Thymus (tissue), 11 donors: ENCODE data around the gene LIN37. TPM values are rescaled to one million over a fixed set of nuclear protein-coding genes. Genes with fewer than 3 reads are reported as not detected.
"Not testable (repeated sequence)": the region's sequence is repeated elsewhere in the genome, so short reads cannot be mapped to it uniquely, and the experiment has no call there.

Experiments used
- DNase-seq, 9 donors: peaks; one replicate each; pipeline ENCODE4 v3.0.0-alpha.2; 2013; ENCODE audit warnings: low spot score in 9 of 9, low read depth in 6 of 9, missing footprints in 1 of 9
- H3K27ac ChIP-seq, 2 donors: one replicate each; pipeline ENCODE4 v1.5.1; 2013; ENCODE audit warnings: control low read depth in 1 of 2, low read depth in 1 of 2, low read length in 1 of 2, mild to moderate bottlenecking in 1 of 2, moderate library complexity in 1 of 2
- H3K27me3 ChIP-seq, 2 donors: one replicate each; pipeline ENCODE4 v1.5.1; 2013; ENCODE audit warnings: low read length in 1 of 2; ENCODE audit not compliant: control insufficient read depth in 2 of 2, insufficient read depth in 1 of 2
- H3K36me3 ChIP-seq, 2 donors: one replicate each; pipeline ENCODE4 v1.5.1; 2013; ENCODE audit warnings: low read length in 1 of 2, mild to moderate bottlenecking in 1 of 2, moderate library complexity in 1 of 2; ENCODE audit not compliant: control insufficient read depth in 2 of 2, insufficient read depth in 2 of 2
- H3K4me1 ChIP-seq, 2 donors: one replicate each; pipeline ENCODE4 v1.5.1; 2013; ENCODE audit warnings: low read length in 2 of 2; ENCODE audit not compliant: control insufficient read depth in 2 of 2, insufficient read depth in 2 of 2
- H3K4me3 ChIP-seq, 2 donors: one replicate each; pipeline ENCODE4 v1.5.1; 2013; ENCODE audit warnings: low read length in 2 of 2, control low read depth in 1 of 2, mild to moderate bottlenecking in 1 of 2
- H3K9me3 ChIP-seq, 2 donors: one replicate each; pipeline ENCODE4 v1.5.1; 2013; ENCODE audit warnings: low read length in 1 of 2, mild to moderate bottlenecking in 1 of 2; ENCODE audit not compliant: control insufficient read depth in 2 of 2, insufficient read depth in 1 of 2
- WGBS: extraction: QIAGEN DNeasy Blood & Tissue Kit; methylation state at CpG from one replicate; pipeline ENCODE4 v1.1.7; 2013; 5-methylcytosine and 5-hydroxymethylcytosine counted together
- polyA plus RNA-seq: library from polyadenylated mRNA; stranded (reverse); fragments of 200-250 nt; gene quantifications from one replicate; pipeline ENCODE4 v1.2.3, GENCODE V29; 2013
- total RNA-seq: library from RNA; stranded (reverse); fragments of 120-200 nt; gene quantifications from one replicate; pipeline ENCODE4 v1.2.4, GENCODE V29; 2013
- donor health status: healthy.

Gene LIN37
- total and polyA plus RNA-seq, 2 donors, result 7.6 to 24.2 TPM

DNA sequence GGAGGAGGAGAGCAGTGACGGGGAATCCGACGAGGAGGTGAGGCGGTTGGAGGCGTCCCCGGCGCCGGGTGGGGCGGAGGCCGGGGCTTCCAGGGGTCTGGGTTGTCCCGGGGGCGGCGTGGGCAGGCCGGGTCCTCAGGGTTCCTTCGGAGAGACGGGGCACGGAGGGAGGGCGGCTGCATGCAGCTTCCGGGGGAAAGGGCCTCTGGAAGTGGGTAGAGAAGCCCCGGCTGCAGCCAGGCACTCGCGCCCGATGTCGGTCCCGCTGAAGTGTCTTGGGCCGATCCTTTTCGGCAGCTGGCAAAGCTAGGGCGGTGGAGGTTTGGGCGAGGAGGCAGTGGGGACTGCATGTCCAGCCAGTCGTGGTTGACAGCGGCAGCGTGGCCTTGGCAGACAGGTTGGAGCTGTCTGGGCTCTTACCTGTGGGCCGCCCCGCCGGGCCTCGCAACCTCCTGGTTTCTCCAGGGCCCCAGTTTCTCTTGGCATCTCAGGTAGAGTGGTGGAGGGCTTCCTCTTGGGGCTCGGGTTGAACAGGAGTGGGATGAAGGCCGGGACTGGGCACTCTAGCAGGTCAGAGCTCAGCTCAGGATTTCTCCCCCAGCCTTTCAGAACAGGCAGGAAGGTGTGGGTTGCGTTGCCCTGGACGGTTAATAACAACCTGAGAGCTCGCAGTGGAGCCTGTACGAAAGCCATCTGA is 29.9 kb upstream of the LIN37 start:
- H3K36me3 ChIP-seq, result peaks cover 32 to 42% of the 10 kb centered on the region in 2 donors
- peaks cover 9 to 33% of the 10 kb centered on the region in 2 donors for H3K27me3 ChIP-seq
- peak overlapping the region; percentile 47 to 61 for H3K27ac ChIP-seq
- DNase-seq, result peak in 3 of 9 donors; percentile 32 to 56 (median 39)
- H3K4me1 ChIP-seq, result peaks cover 21 to 29% of the 10 kb centered on the region in 2 donors
- H3K9me3 ChIP-seq, result peaks cover 0 to 1% of the 10 kb centered on the region in 2 donors
- 3% methylated on average over 42 of the region's 42 CpGs for WGBS
- H3K4me3 ChIP-seq, result peak overlapping the region; percentile 75 to 77

DNA sequence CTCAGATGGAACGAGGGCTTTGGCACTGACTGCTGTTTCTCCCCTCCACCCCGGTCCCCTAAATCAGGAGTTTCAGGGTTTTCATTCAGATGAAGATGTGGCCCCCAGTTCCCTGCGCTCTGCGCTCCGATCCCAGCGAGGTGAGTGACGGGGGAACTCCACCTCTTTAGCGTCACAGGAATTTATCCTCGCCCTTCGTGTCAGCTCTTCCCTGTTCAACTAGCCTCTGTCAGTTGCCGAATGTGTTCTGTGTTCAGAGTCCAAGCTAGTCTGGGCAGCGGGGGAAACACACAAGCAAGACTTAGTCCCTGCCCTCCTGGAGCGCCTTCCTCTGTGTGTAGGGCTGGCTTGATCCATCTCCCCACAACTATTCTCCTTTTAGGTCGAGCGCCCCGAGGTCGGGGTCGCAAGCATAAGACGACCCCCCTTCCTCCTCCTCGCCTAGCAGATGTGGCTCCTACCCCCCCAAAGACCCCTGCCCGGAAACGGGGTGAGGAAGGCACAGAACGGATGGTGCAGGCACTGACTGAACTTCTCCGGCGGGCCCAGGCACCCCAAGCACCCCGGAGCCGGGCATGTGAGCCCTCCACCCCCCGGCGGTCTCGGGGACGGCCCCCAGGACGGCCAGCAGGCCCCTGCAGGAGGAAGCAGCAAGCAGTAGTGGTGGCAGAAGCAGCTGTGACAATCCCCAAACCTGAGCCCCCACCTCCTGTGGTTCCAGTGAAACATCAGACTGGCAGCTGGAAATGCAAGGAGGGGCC is 28.8 kb upstream of the LIN37 start:
- 96% methylated on average over 32 of the region's 32 CpGs for WGBS
- Histone ChIP-seq H3K4me1 (peaks cover 21 to 29% of the 10 kb centered on the region in 2 donors), H3K4me3 (peak overlapping the region; percentile 75 to 77), H3K36me3 (peaks cover 43 to 53% of the 10 kb centered on the region in 2 donors), H3K9me3 (peaks cover 0 to 1% of the 10 kb centered on the region in 2 donors), H3K27ac (no peak overlapping the region), H3K27me3 (peaks cover 9 to 26% of the 10 kb centered on the region in 2 donors)
- DNase-seq, result no peak

DNA sequence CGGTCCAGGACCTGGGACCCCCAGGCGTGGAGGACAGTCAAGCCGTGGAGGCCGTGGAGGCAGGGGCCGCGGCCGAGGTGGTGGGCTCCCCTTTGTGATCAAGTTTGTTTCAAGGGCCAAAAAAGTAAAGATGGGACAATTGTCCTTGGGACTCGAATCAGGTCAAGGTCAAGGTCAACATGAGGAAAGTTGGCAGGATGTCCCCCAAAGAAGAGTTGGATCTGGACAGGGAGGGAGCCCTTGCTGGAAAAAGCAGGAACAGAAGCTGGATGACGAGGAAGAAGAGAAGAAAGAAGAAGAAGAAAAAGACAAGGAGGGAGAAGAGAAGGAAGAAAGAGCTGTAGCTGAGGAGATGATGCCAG is 28.2 kb upstream of the LIN37 start:
- no peak for DNase-seq
- Histone ChIP-seq H3K9me3 (peaks cover 0 to 1% of the 10 kb centered on the region in 2 donors), H3K27ac (no peak overlapping the region), H3K36me3 (peaks cover 49 to 58% of the 10 kb centered on the region in 2 donors), H3K27me3 (peaks cover 9 to 21% of the 10 kb centered on the region in 2 donors), H3K4me3 (no peak overlapping the region), H3K4me1 (peaks cover 21 to 29% of the 10 kb centered on the region in 2 donors)
- over 99% methylated on average over 9 of the region's 9 CpGs for WGBS

DNA sequence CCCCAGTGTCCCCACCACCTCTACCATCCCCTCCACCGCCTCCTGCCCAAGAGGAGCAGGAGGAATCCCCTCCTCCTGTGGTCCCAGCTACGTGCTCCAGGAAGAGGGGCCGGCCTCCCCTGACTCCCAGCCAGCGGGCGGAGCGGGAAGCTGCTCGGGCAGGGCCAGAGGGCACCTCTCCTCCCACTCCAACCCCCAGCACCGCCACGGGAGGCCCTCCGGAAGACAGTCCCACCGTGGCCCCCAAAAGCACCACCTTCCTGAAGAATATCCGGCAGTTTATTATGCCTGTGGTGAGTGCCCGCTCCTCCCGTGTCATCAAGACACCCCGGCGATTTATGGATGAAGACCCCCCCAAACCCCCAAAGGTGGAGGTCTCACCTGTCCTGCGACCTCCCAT is 27.7 kb upstream of the LIN37 start:
- H3K27ac ChIP-seq, result no peak overlapping the region
- no peak overlapping the region for H3K4me3 ChIP-seq
- peaks cover 54 to 63% of the 10 kb centered on the region in 2 donors for H3K36me3 ChIP-seq
- no peak for DNase-seq
- peaks cover 0 to 1% of the 10 kb centered on the region in 2 donors for H3K9me3 ChIP-seq
- WGBS, result 96% methylated on average over 17 of the region's 17 CpGs
- peaks cover 6 to 16% of the 10 kb centered on the region in 2 donors for H3K27me3 ChIP-seq
- H3K4me1 ChIP-seq, result peaks cover 19 to 27% of the 10 kb centered on the region in 2 donors

DNA sequence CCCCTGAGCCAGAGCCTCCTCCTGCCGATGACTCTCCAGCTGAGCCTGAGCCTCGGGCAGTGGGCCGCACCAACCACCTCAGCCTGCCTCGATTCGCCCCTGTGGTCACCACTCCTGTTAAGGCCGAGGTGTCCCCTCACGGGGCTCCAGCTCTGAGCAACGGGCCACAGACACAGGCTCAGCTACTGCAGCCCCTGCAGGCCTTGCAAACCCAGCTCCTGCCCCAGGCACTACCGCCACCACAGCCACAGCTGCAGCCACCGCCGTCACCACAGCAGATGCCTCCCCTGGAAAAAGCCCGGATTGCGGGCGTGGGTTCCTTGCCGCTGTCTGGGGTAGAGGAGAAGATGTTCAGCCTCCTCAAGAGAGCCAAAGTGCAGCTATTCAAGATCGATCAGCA is 27.0 kb upstream of the LIN37 start:
- WGBS, result 99% methylated on average over 16 of the region's 16 CpGs

DNA sequence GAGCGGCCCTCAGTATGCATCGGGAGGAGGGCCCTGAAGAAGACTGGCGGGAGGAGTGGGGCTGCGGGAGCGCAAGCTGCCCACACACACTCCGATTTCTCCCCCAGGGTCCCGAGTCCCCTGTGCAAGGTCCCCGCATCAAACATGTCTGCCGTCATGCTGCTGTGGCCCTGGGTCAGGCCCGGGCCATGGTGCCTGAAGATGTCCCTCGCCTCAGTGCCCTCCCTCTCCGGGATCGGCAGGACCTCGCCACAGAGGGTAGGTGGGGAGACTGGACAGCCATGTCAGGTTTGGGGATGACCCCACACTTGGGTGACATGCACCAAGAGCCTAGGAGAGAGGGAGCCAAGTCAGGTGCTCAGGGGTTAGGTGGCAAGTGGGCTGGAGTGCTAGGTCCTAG is 25.9 kb upstream of the LIN37 start:
- H3K4me1 ChIP-seq, result peaks cover 10 to 12% of the 10 kb centered on the region in 2 donors
- H3K27me3 ChIP-seq, result no peaks in the 10 kb centered on the region
- H3K27ac ChIP-seq, result no peak overlapping the region
- H3K36me3 ChIP-seq, result peaks cover 71 to 82% of the 10 kb centered on the region in 2 donors
- WGBS, result 98% methylated on average over 14 of the region's 14 CpGs
- no peak overlapping the region for H3K4me3 ChIP-seq
- peaks cover 0 to 1% of the 10 kb centered on the region in 2 donors for H3K9me3 ChIP-seq
- no peak for DNase-seq

More for the DNA sequence above, 27.0 kb upstream of the LIN37 start:
- no peak for DNase-seq
- peaks cover under 1 to 8% of the 10 kb centered on the region in 2 donors for H3K27me3 ChIP-seq
- H3K27ac ChIP-seq, result no peak overlapping the region
- H3K9me3 ChIP-seq, result peaks cover 0 to 1% of the 10 kb centered on the region in 2 donors
- peaks cover 12 to 20% of the 10 kb centered on the region in 2 donors for H3K4me1 ChIP-seq
- H3K36me3 ChIP-seq, result peaks cover 61 to 71% of the 10 kb centered on the region in 2 donors
- H3K4me3 ChIP-seq, result no peak overlapping the region

DNA sequence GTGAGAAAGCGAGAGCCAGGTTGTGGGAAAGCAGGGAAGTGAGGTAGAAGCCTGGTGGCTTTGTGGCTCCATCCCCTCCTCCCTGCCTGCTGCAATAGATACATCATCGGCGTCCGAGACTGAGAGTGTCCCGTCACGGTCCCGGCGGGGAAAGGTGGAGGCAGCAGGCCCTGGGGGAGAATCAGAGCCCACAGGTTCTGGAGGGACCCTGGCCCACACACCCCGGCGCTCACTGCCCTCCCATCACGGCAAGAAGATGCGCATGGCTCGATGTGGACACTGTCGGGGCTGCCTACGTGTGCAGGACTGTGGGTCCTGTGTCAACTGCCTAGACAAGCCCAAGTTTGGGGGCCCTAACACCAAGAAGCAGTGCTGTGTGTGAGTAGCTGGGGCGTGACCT is 25.5 kb upstream of the LIN37 start:
- 96% methylated on average over 16 of the region's 16 CpGs for WGBS
- H3K36me3 ChIP-seq, result peaks cover 75 to 86% of the 10 kb centered on the region in 2 donors

DNA sequence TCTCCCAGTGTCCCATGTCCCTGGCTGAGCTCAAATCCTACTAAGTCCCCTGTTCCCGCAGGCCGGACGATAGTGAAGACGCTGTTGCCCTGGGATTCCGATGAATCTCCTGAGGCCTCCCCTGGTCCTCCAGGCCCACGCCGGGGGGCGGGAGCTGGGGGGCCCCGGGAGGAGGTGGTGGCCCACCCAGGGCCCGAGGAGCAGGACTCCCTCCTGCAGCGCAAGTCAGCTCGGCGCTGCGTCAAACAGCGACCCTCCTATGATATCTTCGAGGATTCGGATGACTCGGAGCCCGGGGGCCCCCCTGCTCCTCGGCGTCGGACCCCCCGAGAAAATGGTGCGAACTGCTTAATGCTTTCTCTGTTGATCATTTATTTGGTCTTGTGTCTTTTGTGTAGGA is 24.7 kb upstream of the LIN37 start:
- H3K27me3 ChIP-seq, result no peaks in the 10 kb centered on the region
- no peak overlapping the region for H3K4me3 ChIP-seq
- DNase-seq, result no peak
- over 99% methylated on average over 24 of the region's 24 CpGs for WGBS
- peaks cover 9 to 11% of the 10 kb centered on the region in 2 donors for H3K4me1 ChIP-seq
- H3K36me3 ChIP-seq, result peaks cover 81 to 94% of the 10 kb centered on the region in 2 donors
- H3K27ac ChIP-seq, result no peak overlapping the region
- peaks cover 0 to 1% of the 10 kb centered on the region in 2 donors for H3K9me3 ChIP-seq

More for the DNA sequence above, 25.5 kb upstream of the LIN37 start:
- no peak overlapping the region for H3K27ac ChIP-seq
- peaks cover 0 to 1% of the 10 kb centered on the region in 2 donors for H3K9me3 ChIP-seq
- H3K27me3 ChIP-seq, result no peaks in the 10 kb centered on the region
- peaks cover 10 to 12% of the 10 kb centered on the region in 2 donors for H3K4me1 ChIP-seq
- no peak overlapping the region for H3K4me3 ChIP-seq
- no peak for DNase-seq

DNA sequence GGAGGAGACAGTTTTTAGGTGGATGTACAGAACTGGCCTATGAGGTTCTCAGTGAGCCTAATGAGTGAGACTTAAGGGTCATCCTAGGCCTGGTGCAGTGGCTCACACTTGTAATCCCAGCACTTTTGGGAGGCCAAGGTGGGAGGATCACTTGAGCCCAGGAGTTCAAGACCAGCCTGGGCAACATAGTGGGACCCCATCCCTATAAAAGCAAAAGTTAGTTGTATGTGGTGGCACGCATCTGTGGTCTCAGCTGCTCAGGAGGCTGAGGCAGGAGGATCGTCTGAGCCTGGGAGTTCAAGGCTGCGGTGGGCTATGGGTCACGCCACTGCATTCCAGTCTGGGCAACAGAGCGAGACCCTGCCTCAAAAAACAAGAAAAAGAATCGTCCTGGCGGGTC is 24.2 kb upstream of the LIN37 start:
- H3K9me3 ChIP-seq, H3K27me3 ChIP-seq, DNase-seq, H3K4me1 ChIP-seq, H3K27ac ChIP-seq, H3K4me3 ChIP-seq: not testable (repeated sequence)
- 99% methylated on average over 7 of the region's 7 CpGs for WGBS
- peaks cover 86 to 98% of the 10 kb centered on the region in 2 donors for H3K36me3 ChIP-seq
